Jurkat, Clone E6-1 (cell line): Measurements from ENCODE around the gene PLEKHM3.
"Not testable (repeated sequence)": the region's sequence is repeated elsewhere in the genome, so short reads cannot be mapped to it uniquely, and the experiment has no call there.

Experiments
- DNase-seq: peaks from one replicate; pipeline ENCODE4 v3.0.0-alpha.2; 2011; ENCODE audit warnings: low read depth, low spot score
- H3K4me3 ChIP-seq: 2 replicates; pipeline ENCODE4 v1.5.1; 2011; ENCODE audit warnings: mild to moderate bottlenecking, low read length, control low read depth, moderate library complexity

The PLEKHM3 gene

DNA sequence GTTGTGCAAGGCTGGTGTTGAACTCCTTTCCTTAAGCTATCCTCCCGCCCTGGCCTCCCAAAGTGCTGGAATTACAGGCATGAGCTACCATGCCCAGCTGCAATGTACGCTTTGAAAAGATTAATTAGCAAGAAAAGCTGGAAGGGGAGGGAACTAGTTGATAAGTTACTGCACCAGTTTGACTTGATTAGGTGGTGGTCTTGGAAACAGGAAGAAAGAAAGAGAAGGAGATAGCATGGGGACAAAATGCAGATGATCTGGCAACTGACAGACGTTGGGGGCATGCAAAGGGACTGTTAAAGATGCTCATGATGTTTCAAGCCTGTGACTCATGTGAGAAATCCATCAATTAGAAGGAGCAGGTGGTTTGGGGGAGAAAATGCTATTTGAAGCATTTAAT lies 68.6 kb downstream of the PLEKHM3 start:
- no peak for DNase-seq
- no peak overlapping the region for H3K4me3 ChIP-seq

DNA sequence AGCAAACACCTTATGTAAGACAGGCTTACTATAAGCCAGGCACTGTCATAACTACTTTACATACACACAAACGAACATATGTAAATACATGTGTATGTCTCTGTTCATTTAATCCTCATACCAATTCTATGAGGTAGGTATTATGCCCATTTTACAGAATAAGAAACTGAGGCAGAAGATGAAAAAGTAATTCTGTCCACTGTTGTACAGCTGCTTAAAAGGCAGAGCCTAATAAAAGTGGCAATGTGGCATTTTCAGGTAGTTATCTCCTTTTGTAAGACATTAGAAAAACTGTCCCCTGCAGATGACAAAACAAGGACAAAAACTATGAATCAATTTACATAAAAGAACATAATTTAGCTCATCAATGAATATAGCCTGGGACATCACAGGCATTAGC lies 69.9 kb downstream of the PLEKHM3 start:
- no peak overlapping the region for H3K4me3 ChIP-seq
- DNase-seq, result no peak

DNA sequence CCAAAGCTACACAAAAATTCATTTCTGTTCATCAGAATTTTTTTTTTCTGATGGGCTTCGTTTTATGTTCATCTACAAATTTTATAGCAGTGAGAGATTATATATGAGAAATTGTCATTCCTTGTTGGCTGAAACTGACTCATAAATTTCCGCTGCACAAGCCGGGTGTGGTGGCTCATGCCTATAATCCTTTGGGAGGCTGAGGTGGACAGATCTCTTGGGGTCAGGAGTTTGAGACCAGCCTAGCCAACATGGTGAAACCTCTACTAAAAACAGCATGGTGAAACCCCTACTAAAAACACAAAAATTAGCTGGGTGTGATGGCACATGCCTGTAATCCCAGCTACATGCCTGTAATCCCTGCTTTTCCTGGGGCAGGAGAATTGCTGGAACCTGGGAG lies 72.0 kb downstream of the PLEKHM3 start:
- DNase-seq, result no peak
- H3K4me3 ChIP-seq, result no peak overlapping the region

DNA sequence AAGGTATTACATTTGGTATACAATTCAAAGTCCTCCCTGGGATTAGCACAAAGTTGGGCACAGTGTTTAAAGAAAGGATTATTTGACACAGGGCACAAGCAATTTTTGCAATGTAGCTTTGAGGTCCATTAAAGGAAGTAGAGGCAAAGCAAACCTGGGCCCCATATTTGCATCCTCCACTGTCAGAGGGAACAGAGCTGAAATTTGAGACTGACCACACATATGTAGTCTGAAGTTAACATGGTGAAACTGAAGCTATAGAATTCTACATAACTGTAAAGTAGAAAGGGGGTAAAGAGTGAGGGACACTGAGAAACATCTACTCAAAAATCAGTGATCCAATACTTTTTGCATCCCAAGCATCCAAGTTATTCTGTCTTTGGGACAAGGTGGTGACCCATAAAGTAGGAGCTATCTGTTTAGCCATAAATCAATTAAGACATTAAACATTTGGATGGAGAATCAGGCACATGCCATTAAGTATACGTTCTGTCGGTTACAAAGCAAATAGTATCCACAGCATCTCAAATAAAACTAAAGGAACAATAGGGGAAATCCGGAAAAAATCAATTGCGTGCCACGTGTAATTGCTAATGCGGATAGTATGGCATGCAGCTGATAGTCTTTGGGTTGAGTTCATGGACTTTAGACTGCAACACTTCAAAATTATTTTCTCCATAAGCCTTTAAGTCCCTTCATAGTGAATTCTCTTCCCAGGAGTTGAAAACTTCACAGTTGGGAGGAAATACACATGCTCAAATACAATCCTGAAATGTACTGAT lies 72.6 kb downstream of the PLEKHM3 start:
- no peak for DNase-seq
- H3K4me3 ChIP-seq, result no peak overlapping the region

DNA sequence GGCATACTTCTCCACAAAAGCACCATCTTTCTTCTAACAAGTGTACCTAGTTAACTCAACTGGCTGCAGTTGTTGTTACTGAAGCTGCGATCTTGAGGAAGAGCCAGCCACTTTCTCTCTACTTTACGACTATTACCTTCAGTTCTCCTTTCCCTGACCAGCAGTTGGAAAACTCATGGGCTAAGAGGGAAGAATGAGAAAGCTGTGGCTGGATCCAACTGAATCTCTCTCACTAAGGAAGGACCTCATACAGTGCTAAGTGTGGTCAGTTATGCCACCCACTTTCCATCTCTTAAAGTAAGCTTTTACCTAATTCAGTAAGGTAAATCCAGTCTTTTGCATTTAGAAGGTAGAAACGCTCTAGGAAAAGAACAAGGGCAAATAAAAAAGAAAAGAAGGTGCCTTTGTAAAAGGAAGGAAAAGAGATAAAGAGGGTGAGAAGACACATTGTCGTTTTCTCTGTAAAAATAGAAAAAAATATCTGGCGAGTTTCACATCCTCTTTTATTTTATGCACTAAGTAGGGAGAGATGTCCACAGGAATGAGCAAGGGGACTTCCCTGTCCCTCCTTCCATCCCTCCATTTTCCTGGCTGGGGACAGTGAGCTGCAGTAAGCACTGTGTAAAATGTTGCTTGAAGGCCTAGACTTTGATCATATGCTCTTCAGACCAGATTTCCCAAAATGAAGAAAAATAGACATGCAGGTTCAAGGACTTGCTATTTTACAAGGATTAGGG lies 73.4 kb downstream of the PLEKHM3 start:
- DNase-seq, result no peak

DNA sequence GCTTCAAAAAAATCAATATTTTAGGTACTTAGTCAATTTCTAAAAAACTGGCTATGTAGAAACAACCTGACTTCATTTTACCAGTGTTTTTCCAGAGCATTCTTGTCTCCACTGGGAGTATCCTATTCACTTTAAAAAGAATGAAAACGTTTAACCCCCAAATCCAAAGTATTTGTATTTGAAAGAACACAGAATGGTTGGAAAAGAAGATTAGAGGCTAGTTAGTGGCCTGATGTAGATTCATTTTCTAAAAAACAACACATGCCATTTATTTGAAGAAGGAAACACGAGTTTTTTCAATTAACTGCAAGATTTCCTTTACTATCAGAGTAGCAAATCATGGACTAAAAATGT lies 74.6 kb downstream of the PLEKHM3 start:
- DNase-seq, result no peak
- H3K4me3 ChIP-seq, result no peak overlapping the region

More for the DNA sequence above, 73.4 kb downstream of the PLEKHM3 start:
- no peak overlapping the region for H3K4me3 ChIP-seq

DNA sequence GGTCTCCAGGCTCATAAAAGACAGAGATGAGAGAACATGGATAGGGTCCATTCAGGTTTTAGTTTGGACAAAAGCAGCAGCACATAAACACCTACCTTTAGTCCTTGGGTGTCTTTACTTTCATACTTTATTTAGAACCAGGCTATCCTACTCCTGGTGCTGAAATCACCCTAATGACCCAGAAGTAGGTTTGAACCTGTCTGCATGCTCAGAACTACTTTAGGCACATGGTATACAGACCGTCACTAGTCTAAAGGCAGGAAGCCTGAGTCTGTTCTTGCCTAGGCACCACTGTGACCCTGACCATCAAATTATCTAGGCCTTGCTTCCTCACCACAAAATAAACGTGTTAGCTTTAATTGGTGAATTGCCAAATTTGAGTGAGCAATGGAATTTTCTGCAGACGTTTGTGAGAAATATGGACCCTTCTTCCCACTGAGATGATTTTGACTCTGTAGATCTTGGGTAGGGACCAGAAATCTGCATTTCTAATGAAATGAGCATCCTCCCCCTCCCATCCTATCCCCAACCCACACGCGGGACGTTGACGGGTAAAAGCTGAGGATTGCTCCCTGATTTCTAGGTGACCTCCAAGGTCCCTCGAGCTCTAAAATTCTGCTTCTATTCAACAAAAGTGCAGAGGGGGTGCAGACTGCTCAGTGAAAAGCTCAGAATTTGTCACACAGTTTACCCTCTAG lies 75.1 kb downstream of the PLEKHM3 start:
- DNase-seq, result no peak
- no peak overlapping the region for H3K4me3 ChIP-seq

DNA sequence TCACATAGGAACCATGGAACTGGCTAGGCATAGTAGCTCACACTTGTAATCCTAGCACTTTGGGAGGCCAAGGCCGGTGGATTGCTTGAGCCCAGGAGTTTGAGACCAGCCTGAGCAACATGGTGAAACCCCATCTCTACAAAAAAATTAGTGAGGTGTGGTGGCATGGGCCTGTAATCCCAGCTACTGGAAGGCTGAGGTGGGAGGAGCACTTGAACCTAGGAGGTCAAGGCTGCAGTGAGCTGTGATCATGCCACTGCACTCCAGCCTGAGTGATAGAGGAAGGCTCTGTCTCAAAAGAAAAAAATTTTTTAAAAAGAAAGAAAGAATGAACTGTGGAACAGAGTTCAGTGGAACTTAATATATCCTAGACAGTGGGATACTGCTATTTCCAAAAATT lies 76.1 kb downstream of the PLEKHM3 start:
- not testable (repeated sequence) for DNase-seq, H3K4me3 ChIP-seq

DNA sequence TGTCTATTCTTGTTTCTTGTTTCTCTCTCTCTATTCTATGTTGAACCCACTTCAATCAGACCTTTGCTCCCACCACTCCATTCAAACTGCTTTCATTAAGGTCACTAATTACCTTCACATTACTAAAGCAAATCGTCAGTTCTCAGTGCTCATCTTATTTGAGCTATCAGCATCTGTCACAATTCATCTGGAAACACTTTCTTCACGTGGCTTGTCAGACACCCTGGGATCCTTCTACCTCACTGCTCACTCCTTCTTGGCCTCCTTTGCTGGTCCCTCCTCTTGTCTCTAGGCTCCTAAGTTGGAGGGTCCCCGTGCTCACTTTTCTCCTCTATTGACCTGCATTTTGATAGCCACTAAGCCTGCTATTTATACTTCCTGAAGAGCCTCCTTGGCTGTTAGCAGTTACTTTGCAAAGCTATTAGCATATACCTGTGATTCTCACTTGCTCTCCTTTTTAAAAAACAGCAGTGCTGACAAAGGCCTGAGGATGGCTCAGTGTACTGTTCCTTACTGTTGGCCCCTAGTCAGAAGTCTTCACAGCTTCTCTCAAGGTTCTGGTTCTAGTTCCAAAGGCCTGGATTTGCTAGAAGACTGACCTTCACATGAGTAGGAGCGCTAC lies 80.2 kb downstream of the PLEKHM3 start:
- DNase-seq, result no peak
- H3K4me3 ChIP-seq, result no peak overlapping the region

DNA sequence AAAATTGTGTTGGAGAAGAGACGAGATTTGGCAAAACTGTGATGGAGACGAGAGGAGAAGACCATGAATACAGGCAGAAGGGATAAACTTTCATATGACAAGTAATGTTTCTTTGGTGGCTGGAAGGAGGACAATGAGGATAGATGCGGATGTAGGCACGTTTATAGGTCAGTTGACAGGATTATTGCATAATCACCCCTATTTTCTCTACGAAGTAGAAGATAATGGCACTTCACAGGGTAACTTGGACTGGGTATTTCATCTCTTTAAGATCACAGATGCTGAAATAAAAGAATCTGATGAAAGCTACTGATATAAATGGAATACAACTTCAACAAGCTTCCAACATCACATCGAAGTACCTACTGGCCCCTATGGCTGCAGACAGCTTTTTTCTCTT lies 81.0 kb downstream of the PLEKHM3 start:
- no peak overlapping the region for H3K4me3 ChIP-seq
- no peak for DNase-seq

DNA sequence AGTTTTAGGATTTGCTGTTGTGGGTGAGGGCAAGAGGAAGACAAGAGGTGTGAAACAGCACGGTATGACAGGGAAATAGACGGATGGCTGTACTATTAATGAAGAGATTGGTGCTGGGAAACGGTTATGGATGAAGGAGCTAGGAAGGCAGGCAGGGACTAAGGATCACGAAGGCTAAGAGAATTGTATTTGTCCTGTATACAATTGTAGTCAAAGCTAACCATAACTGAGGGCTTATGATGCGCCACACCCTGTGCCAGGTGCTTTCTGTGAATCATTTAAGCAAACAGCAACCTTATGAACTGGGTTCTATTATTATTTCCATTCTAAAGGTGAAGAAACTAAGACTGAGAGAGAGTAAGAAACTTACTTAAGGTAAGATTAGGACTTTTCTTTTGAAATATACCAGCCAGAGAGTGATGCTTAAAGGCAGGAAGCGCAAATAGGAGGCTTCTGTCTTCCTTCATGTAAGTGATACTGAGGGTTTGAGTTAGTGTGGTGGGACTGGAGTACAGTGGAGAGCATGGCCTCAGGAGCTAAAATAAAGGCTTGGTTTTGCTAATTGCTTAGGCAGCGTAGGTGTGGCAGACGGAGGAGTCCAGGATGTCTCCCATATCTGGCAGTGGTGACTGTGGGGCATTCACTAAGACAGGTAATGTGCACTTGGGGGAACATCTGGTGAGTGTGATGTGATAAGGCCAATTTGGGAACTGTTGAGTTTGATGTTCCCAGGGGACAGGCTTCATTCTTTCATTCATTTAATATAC lies 85.8 kb downstream of the PLEKHM3 start:
- no peak overlapping the region for H3K4me3 ChIP-seq
- DNase-seq, result no peak

DNA sequence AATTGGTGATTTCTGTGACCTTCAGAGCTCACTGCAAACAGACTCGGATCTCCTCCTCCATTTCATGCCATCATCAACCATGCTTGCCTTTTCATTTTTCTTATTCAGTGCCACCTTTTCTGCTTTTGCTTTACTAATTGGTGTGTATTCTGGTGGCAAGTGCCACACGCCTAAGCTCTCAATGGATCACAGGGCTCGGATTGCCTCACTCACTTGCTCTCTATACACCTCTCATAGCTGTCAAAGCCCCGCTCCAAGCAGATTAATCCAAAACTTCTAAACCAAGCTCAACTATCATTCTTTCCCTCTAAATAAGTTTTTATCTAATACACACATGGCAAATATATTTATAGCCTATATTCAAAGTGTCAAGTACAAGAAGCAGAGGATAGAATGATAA lies 86.4 kb downstream of the PLEKHM3 start:
- DNase-seq, result no peak
- no peak overlapping the region for H3K4me3 ChIP-seq

DNA sequence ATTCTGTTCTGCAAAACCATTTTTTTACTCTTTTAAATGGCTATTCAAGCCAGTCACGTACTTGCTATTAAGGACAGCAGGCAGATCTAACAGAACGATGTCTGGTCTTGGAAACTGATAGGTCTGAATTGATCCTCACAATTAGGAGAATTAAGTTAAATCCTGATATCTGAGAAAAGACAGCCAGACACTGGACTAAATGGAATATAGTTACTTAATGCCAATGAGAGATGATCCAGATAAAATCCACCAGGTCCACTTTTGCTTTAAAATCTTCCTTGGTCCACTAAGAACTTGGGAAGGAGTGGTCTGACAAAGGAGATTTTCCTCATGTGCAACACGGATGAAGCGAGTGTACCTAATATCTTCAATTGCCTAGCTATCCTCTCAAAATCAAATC lies 86.9 kb downstream of the PLEKHM3 start:
- no peak for DNase-seq
- H3K4me3 ChIP-seq, result no peak overlapping the region

DNA sequence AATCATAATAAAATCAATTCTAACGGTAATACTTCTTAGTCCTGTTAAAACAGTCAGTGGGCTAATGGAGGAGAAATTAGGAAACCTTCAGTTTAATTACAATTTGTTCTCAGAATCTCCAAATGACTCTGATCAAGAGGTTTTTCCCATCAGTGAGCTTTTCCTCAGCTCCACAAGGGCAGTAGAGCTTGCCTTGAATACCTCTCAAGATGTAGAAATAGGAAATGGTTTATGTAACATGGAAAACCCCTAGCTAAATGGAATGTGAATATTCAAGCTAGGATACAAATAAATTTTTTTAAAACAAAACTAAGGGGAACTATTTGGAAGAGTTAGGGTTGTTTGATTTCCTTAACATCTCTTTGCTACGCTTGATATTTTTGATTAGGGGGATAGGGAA lies 87.5 kb downstream of the PLEKHM3 start:
- no peak overlapping the region for H3K4me3 ChIP-seq

DNA sequence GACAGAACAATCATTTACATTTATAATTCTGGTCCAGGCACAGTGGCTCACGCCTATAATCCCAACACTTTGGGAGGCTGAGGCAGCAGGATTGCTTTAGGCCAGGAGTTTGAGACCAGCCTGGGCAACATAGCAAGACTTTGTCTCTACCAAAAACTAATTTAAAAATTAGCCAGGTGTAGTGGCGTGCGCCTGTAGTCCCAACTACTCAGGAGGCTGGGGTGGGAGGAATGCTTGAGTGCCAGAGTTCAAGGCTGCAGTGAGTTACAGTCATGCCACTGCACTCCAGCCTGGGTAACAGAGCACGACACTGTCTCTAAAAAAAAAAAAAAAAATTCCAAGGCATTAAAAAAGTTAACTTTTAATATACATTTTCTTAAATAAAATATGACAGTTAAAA lies 88.1 kb downstream of the PLEKHM3 start:
- no peak overlapping the region for H3K4me3 ChIP-seq
- DNase-seq, result no peak

More for the DNA sequence above, 87.5 kb downstream of the PLEKHM3 start:
- no peak for DNase-seq

DNA sequence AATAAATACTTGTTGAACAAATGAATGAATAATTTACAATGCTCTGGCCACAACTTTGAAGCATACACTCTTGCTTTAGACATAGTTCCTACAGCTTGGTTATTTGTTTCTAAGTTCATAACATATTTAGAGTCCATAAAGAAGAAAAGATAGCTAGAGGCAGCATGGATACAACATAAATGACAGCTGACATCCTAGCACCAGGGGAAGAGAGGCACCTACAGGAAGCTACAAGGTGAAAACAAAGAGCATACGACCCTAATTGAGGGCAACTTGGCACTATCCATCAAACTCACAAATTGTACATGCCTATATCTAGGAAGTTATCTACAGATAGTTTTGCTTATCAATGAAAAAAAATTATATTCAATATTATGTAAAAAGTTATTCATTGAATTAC lies 88.9 kb downstream of the PLEKHM3 start:
- DNase-seq, result no peak

DNA sequence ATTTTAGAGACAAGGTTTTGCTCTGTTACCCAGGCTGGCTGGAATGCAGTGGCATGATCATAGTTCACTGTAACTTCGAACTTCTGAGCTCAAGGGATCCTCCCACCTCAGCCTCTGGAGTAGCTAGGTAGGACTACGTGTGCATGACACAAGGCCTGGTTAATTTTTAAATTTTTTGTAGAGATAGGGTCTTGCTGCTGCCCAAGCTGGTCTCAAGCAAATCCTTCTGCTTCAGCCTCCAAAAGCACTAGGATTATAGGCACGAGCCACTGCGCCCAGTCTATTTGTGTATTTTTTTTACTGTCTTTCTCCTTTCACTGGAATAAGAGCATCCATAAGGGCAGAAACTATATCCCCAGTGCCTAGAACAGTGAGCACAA lies 89.3 kb downstream of the PLEKHM3 start:
- no peak for DNase-seq
- no peak overlapping the region for H3K4me3 ChIP-seq

More for the DNA sequence above, 88.9 kb downstream of the PLEKHM3 start:
- H3K4me3 ChIP-seq, result no peak overlapping the region

DNA sequence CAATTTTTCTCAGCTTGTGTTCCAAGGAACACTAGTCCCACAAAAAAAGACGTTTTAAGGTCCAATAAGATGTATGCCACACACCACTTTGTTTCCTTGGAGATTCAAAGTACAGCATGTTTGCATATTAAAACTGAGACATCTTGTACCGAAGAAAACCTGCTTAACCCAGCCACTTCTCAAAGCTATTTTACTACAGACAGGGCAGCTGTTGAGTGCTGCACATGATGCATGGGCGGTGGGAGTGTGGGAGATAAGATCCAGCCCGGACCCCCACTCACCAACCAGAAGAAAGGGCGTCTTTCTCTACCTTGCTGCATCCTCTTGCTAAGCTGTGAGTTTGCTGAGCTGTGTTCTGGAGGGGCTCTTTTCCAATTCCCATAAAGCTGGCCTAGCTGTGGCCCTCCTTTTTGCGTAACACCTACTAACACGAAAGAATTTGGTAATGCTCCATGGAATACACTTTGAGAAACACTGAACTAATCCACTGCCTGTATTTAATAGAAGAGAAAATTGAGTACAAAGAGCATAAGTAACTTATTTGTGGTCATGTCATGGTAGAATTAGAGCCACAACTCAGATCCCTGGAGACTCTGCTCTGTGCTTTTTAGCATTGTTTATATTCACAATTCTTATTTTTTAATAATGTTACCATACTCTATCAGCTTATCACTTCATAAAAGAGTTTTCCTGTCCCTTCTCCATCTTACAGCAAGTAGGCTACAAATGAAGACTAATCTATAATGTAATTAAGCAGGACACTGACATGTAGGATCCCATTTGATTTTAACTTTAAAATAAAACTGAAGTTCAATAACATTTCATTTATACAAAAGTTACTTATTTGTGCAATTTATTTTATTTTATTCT lies 90.0 kb downstream of the PLEKHM3 start:
- H3K4me3 ChIP-seq, result no peak overlapping the region
- no peak for DNase-seq
